HEK293T (cell line): ENCODE data around the gene HOXD10.

Experiments
- ARNT ChIP-seq: fragments of 450-650 bp; IDR thresholded peaks from 2 replicates; pipeline ENCODE4 v1.6.1; 2017; ENCODE audit warnings: mild to moderate bottlenecking
- CTBP1 ChIP-seq: fragments of 450-650 bp; IDR thresholded peaks from 2 replicates; pipeline ENCODE4 v1.6.1; 2016; ENCODE audit warnings: borderline replicate concordance
- ELF4 ChIP-seq: fragments of 450-650 bp; IDR thresholded peaks from 2 replicates; pipeline ENCODE4 v1.6.1; 2017; ENCODE audit warnings: antibody characterized with exemption
- FOXA1 ChIP-seq: fragments of 450-650 bp; IDR thresholded peaks from 2 replicates; pipeline ENCODE4 v1.6.1; 2016; ENCODE audit warnings: mild to moderate bottlenecking
- FOXM1 ChIP-seq: fragments of 450-650 bp; IDR thresholded peaks from 2 replicates; pipeline ENCODE4 v1.6.1; 2017; ENCODE audit warnings: mild to moderate bottlenecking, borderline replicate concordance
- HDGF ChIP-seq: fragments of 450-650 bp; IDR thresholded peaks from 2 replicates; pipeline ENCODE4 v1.6.1; 2017; ENCODE audit warnings: antibody characterized with exemption, borderline replicate concordance
- L3MBTL2 ChIP-seq: fragments of 450-650 bp; conservative IDR thresholded peaks from 2 replicates; pipeline ENCODE4 v1.6.1; 2016; ENCODE audit warnings: mild to moderate bottlenecking
- LEF1 ChIP-seq: fragments of 450-650 bp; IDR thresholded peaks from 2 replicates; pipeline ENCODE4 v1.6.1; 2017; ENCODE audit warnings: mild to moderate bottlenecking, borderline replicate concordance
- NFRKB ChIP-seq: fragments of 450-650 bp; IDR thresholded peaks from 2 replicates; pipeline ENCODE4 v1.6.1; 2016; ENCODE audit warnings: mild to moderate bottlenecking, moderate library complexity
- PKNOX1 ChIP-seq: fragments of 450-650 bp; IDR thresholded peaks from 2 replicates; pipeline ENCODE4 v1.6.1; 2016
- SP1 ChIP-seq: fragments of 450-650 bp; IDR thresholded peaks from 2 replicates; pipeline ENCODE4 v1.6.1; 2017
- SUZ12 ChIP-seq: fragments of 450-650 bp; IDR thresholded peaks from 2 replicates; pipeline ENCODE4 v1.6.1; 2016; ENCODE audit warnings: mild to moderate bottlenecking
- ZNF384 ChIP-seq: fragments of 450-650 bp; IDR thresholded peaks from 2 replicates; pipeline ENCODE4 v1.6.1; 2016

- TF ChIP-seq NFRKB (no peak), FOXM1 (no peak), HDGF (no peak), ELF4 (no peak), SUZ12 (no peak), FOXA1 (no peak), LEF1 (no peak), ARNT (no peak), PKNOX1 (no peak), CTBP1 (no peak), SP1 (no peak), ZNF384 (no peak), L3MBTL2 (no peak)
Observed at GRCh38 chr2:176085120-176085788, 31.3 kb upstream of the HOXD10 start.
